Gastrocnemius medialis (tissue), 4 donors: Measurements from ENCODE around the gene FASTK. TPM values are rescaled to one million over a fixed set of nuclear protein-coding genes. Genes with fewer than 3 reads are reported as not detected.
A peak's percentile ranks its signal among the peaks of the same experiment; 100 is the strongest.

ENCODE experiments used
- ATAC-seq, 2 donors: fragments of 150-250 bp; one replicate each; pipeline ENCODE4 v1.9.1; 2016
- DNase-seq, 2 donors: peaks; one replicate each; pipeline ENCODE4 v3.0.0-alpha.2; 2019
- H3K27ac ChIP-seq, 4 donors: fragments of 200-600 bp; sonication (generic); 1 replicate in 1 of 4; 2 replicates in 3 of 4; pipeline ENCODE4 v1.5.1; 2016 to 2018; ENCODE audit warnings: mild to moderate bottlenecking in 2 of 4, moderate library complexity in 1 of 4
- H3K27me3 ChIP-seq, 3 donors: fragments of 200-600 bp; sonication (generic) in 2 of 3; 1 replicate in 1 of 3; 2 replicates in 2 of 3; pipeline versions ENCODE4 v1.5.1 to v1.6.0; 2016 to 2019; ENCODE audit warnings: mild to moderate bottlenecking in 1 of 3, moderate library complexity in 1 of 3
- H3K36me3 ChIP-seq, 2 donors: fragments of 200-600 bp; sonication (generic) in 1 of 2; one replicate each; pipeline ENCODE4 v1.5.1; 2017 to 2018
- H3K4me1 ChIP-seq, 2 donors: fragments of 200-600 bp; sonication (generic) in 1 of 2; one replicate each; pipeline ENCODE4 v1.5.1; 2016 to 2017; ENCODE audit warnings: mild to moderate bottlenecking in 2 of 2
- H3K4me3 ChIP-seq, 4 donors: fragments of 200-600 bp; sonication (generic) in 3 of 4; 1 replicate in 1 of 4; 2 replicates in 3 of 4; pipeline ENCODE4 v1.5.1; 2016 to 2019; ENCODE audit warnings: mild to moderate bottlenecking in 2 of 4
- H3K9me3 ChIP-seq, 3 donors: fragments of 200-600 bp; sonication (generic) in 2 of 3; 1 replicate in 1 of 3; 2 replicates in 2 of 3; pipeline ENCODE4 v1.5.1; 2016 to 2019
- CTCF ChIP-seq, 5 experiments: fragments of 450-650 bp in 3 of 5; fragments of 200-600 bp in 2 of 5; sonication (generic) in 2 of 5; IDR thresholded peaks in 4 of 5; conservative IDR thresholded peaks in 1 of 5; 1 replicate in 4 of 5; 2 replicates in 1 of 5; pipeline ENCODE4 v1.5.1; 2016 to 2019; ENCODE audit warnings: antibody characterized with exemption in 5 of 5, mild to moderate bottlenecking in 3 of 5, moderate library complexity in 3 of 5
- POLR2A ChIP-seq, 2 donors: fragments of 450-650 bp; IDR thresholded peaks; one replicate each; pipeline ENCODE4 v1.6.1; 2017; ENCODE audit warnings: antibody characterized with exemption in 2 of 2, mild to moderate bottlenecking in 2 of 2, moderate library complexity in 2 of 2
- in situ Hi-C, 4 donors: fragments of 200-750 bp; cut with MboI; loops; one replicate each; pipeline versions ENCODE4 v1.15.0 to v1.8.0; 2017; ENCODE audit warnings: low sequenced_read_pairs in 4 of 4
- intact Hi-C: fragments of 100-400 bp; cut with DNase I; formaldehyde crosslinking; loops from one replicate; pipeline ENCODE4 v1.15.1; 2023; ENCODE audit warnings: low total_unique reads
- total RNA-seq, 4 donors: library from RNA; depleted of rRNA; stranded (reverse); fragments of >200 nt; gene quantifications; one replicate each; pipeline versions ENCODE4 v1.1.0 to v1.2.3, GENCODE V29; 2016

Gene FASTK
- total RNA-seq = 100 to 1,000 TPM; 108 to 181 (median 141) TPM

DNA sequence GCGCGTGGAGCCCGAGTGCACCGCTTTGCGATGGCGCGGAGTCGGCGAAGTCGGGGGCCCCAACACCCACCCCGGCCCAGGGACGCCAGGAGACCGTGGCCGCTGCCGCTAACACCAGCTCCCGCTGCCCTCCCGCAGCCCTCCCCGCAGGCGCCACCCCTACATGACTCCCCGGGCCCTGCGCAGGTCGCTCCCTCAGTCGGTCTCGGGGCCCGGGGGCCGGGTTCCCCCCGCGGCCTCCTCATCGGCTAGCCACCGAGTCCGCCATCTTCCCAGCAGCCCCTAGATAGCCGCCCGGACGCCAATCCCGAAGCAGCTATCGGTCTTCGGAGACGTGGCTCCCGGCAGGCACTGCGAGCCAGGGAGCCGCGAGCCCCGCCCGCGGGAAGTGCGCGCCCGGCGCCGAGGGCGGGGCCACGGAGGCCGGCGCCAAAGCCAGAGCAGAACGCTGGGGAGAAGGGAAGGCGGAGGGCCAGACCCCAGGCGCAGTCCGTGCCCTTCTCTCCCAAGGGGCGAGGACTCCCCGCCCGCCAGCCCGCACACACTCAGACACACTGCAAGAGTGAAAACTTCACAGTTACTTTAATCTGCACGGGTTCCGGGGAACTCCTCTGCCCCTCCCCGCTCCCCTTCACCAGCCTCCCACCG, at the start of gene FASTK:
Gene FASTK (minus strand): TSS at position 288 of the 648 bp plus-strand sequence. CDS start 43 bp downstream, at position 245.
- in situ Hi-C loops (no loop called here), intact Hi-C loops (loop anchor here (1.0 to 10.0 kb wide), 6 partner anchors 21 to 1384 kb away; partner anchors contain the start of genes ABCB8, ASB10, SLC4A2 and SMARCD3)
- peak within 1 kb of the TSS; percentile 96 to 99 (median 98) for H3K4me3 ChIP-seq
- TF ChIP-seq CTCF (IDR thresholded peaks at IDR 0.05 in 4 of 5, conservative IDR thresholded peaks at IDR 0.05 in 1 of 5) (no peak), POLR2A (IDR thresholded peaks at IDR 0.05) (peak; percentile 70 to 79)
- peak; percentile 87 to 90 for DNase-seq
- no peaks in the 10 kb centered on the region for H3K27me3 ChIP-seq
- no peaks in the 10 kb centered on the region for H3K9me3 ChIP-seq
- peak; percentile 77 to 85 for ATAC-seq
- peaks cover 34 to 47% of the 10 kb centered on the region in 2 donors for H3K4me1 ChIP-seq
- H3K27ac ChIP-seq = peak within 1 kb of the TSS; percentile 90 to 99 (median 94)
- H3K36me3 ChIP-seq = no peaks in the 10 kb centered on the region

GRCh38 chr7:151129960-151130591, 49.5 kb upstream of the FASTK start:
- Histone ChIP-seq H3K36me3 (peaks cover 0 to 33% of the 10 kb centered on the region in 2 donors), H3K27me3 (no peaks in the 10 kb centered on the region)
- in situ Hi-C loops = loop anchor here in 2 of 4 donors (10.0 kb wide), 1 partner anchor 45 kb away; no protein-coding TSS in a partner anchor

GRCh38 chr7:151129117-151129959, 48.7 kb upstream of the FASTK start:
- Histone ChIP-seq H3K27ac (no peak overlapping the region), H3K4me1 (peaks cover 4 to 20% of the 10 kb centered on the region in 2 donors), H3K36me3 (peaks cover 0 to 33% of the 10 kb centered on the region in 2 donors), H3K27me3 (no peaks in the 10 kb centered on the region), H3K4me3 (no peak overlapping the region), H3K9me3 (no peaks in the 10 kb centered on the region)
- DNase-seq = no peak
- intact Hi-C loops (no loop called here), in situ Hi-C loops (loop anchor here in 2 of 4 donors (10.0 kb wide), 1 partner anchor 45 kb away; no protein-coding TSS in a partner anchor)
- no peak for TF ChIP-seq CTCF (IDR thresholded peaks at IDR 0.05 in 4 of 5, conservative IDR thresholded peaks at IDR 0.05 in 1 of 5)
- TF ChIP-seq POLR2A (IDR thresholded peaks at IDR 0.05) = no peak
- ATAC-seq = no peak

More at GRCh38 chr7:151129960-151130591, 49.5 kb upstream of the FASTK start:
- ATAC-seq (no peak), DNase-seq (no peak)
- TF ChIP-seq POLR2A (IDR thresholded peaks at IDR 0.05) (no peak), CTCF (IDR thresholded peaks at IDR 0.05 in 4 of 5, conservative IDR thresholded peaks at IDR 0.05 in 1 of 5) (no peak)
- no peak overlapping the region for H3K4me3 ChIP-seq
- peaks cover 3 to 16% of the 10 kb centered on the region in 2 donors for H3K4me1 ChIP-seq
- intact Hi-C loops = no loop called here
- no peak overlapping the region for H3K27ac ChIP-seq
- no peaks in the 10 kb centered on the region for H3K9me3 ChIP-seq

GRCh38 chr7:151128716-151129115, 48.1 kb upstream of the FASTK start:
- H3K27ac ChIP-seq = no peak overlapping the region
- peaks cover 4 to 22% of the 10 kb centered on the region in 2 donors for H3K4me1 ChIP-seq
- DNase-seq (no peak), ATAC-seq (no peak)
- TF ChIP-seq POLR2A (IDR thresholded peaks at IDR 0.05) (no peak), CTCF (IDR thresholded peaks at IDR 0.05 in 4 of 5, conservative IDR thresholded peaks at IDR 0.05 in 1 of 5) (no peak)
- intact Hi-C loops (no loop called here), in situ Hi-C loops (loop anchor here in 2 of 4 donors (10.0 kb wide), 1 partner anchor 46 kb away; no protein-coding TSS in a partner anchor)
- no peaks in the 10 kb centered on the region for H3K9me3 ChIP-seq
- H3K4me3 ChIP-seq = no peak overlapping the region
- peaks cover 0 to 28% of the 10 kb centered on the region in 2 donors for H3K36me3 ChIP-seq
- H3K27me3 ChIP-seq = no peaks in the 10 kb centered on the region
